ENCODE data around the gene PSMA4. TPM values are rescaled to one million over a fixed set of nuclear protein-coding genes. Genes with fewer than 3 reads are reported as not detected.

PSMA4 gene
- total RNA-seq, 1 experiment from 2014 or later: 294 TPM

DNA sequence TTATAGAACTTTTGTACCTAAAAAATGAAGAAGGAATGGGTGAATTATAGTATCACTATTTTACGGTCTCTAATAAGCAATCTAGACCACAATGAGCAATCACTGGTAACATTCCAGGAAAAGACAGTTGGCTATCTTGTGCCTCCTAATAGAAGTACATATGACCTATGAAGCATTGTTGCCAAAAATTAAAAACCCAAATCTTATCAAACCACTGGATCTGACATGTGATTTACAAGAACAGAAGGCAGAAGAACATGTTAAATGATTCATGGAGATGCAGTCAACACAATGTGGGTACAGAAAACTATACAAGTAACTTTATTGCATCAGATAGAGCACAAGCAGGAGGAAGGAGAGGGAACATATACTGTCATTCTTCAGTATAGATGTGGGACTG is 47.4 kb upstream of the PSMA4 start:
- H3K4me2 ChIP-seq (ENCODE audit: low read length): no peak overlapping the region
- H3K79me2 ChIP-seq (ENCODE audit: insufficient read depth, low read length): no peaks in the 10 kb centered on the region
- DNase-seq (ENCODE audit: low read depth, low spot score) (no peak), ATAC-seq (no peak)
- no peaks in the 10 kb centered on the region for H3K9me2 ChIP-seq (ENCODE audit: insufficient read depth)
- no peak overlapping the region for H3K27ac ChIP-seq (ENCODE audit: low read depth, low read length)
- ChIA-PET POLR2A (no interaction called here), CTCF (no interaction called here), RAD21 (ENCODE audit: low non-redundant PET in 1 of 2, low total read pairs in 2 of 2, uncharacterized antibody in 2 of 2, unreplicated experiment in 2 of 2) (no interaction called here)
- H3K27me3 ChIP-seq (ENCODE audit: insufficient read depth, low read length): no peaks in the 10 kb centered on the region
- H3K4me3 ChIP-seq (replicated peaks in 1 of 2; ENCODE audit: low read depth in 1 of 2, low read length in 2 of 2): no peak overlapping the region
- intact Hi-C loops (cut with micrococcal nuclease): no loop called here
- H3K36me3 ChIP-seq (ENCODE audit: control insufficient read depth in 1 of 2, insufficient read depth in 2 of 2, low read length in 2 of 2): peaks cover 27 to 77% of the 10 kb centered on the region in 2 experiments
- no peaks in the 10 kb centered on the region for H3K9me3 ChIP-seq (ENCODE audit: control insufficient read depth in 1 of 2, insufficient read depth in 1 of 2, low read depth in 1 of 2, low read length in 2 of 2)
- H4K20me1 ChIP-seq (ENCODE audit: insufficient read depth): no peaks in the 10 kb centered on the region
- H3K9ac ChIP-seq (ENCODE audit: low read length): no peak overlapping the region
- H2AFZ ChIP-seq (ENCODE audit: low read depth, low read length, poor library complexity, severe bottlenecking): no peak overlapping the region
- no peak for TF ChIP-seq JUND (IDR thresholded peaks at IDR 0.05)
- no peak for TF ChIP-seq SP1 (IDR thresholded peaks at IDR 0.05; ENCODE audit: low read depth)
- no peak for TF ChIP-seq CEBPB (IDR thresholded peaks at IDR 0.05; ENCODE audit: low read depth)
- TF ChIP-seq ZFX (IDR thresholded peaks at IDR 0.05): no peak
- TF ChIP-seq, protein P1, sequence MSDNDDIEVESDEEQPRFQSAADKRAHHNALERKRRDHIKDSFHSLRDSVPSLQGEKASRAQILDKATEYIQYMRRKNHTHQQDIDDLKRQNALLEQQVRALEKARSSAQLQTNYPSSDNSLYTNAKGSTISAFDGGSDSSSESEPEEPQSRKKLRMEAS (IDR thresholded peaks at IDR 0.05): no peak
- TF ChIP-seq SRF (IDR thresholded peaks at IDR 0.05; ENCODE audit: low read depth): no peak
- no peak for TF ChIP-seq RAD21 (IDR thresholded peaks at IDR 0.05; ENCODE audit: low read depth)
- no peak for TF ChIP-seq TCF7L2 (IDR thresholded peaks at IDR 0.05; ENCODE audit: borderline replicate concordance, extremely low read depth, insufficient read depth, insufficient read length)
- TF ChIP-seq ZNF274 (IDR thresholded peaks at IDR 0.05; ENCODE audit: low read depth, low read length): no peak
- TF ChIP-seq FOSL1 (IDR thresholded peaks at IDR 0.05; ENCODE audit: low read depth): no peak
- TF ChIP-seq ELF1 (IDR thresholded peaks at IDR 0.05; ENCODE audit: borderline replicate concordance, low read depth): no peak
- TF ChIP-seq EZH2phosphoT487 (IDR thresholded peaks at IDR 0.05; ENCODE audit: borderline replicate concordance): no peak
- H3K4me1 ChIP-seq (ENCODE audit: control insufficient read depth in 1 of 2, insufficient read depth in 2 of 2, low read length in 2 of 2): no peaks in the 10 kb centered on the region
- no TSS peak for BruUV-seq (replicated peaks)

DNA sequence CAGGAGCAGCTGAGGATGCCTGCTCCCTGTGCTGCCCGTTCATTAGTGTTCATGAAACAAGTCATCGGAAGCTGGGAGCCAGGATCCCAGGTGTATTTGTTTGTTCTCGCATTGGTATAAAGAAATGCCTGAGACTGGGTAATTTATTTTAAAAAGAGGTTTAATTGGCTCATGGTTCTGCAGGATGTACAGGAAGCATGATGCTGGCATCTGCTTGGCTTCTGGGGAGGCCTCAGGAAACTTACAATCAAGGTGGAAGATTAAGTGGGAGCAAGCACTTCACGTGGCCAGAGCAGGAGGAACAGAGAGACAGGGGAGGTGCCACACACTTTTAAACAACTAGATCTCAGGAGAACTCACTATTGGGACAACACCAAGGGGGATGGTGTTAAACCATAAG is 38.4 kb upstream of the PSMA4 start:
- Histone ChIP-seq H3K9me2 (ENCODE audit: insufficient read depth) (no peaks in the 10 kb centered on the region), H3K9ac (ENCODE audit: low read length) (no peak overlapping the region), H3K4me3 (replicated peaks in 1 of 2; ENCODE audit: low read depth in 1 of 2, low read length in 2 of 2) (no peak overlapping the region), H3K36me3 (ENCODE audit: control insufficient read depth in 1 of 2, insufficient read depth in 2 of 2, low read length in 2 of 2) (peaks cover 25 to 26% of the 10 kb centered on the region in 2 experiments; a peak in 3 of 4 replicates), H2AFZ (ENCODE audit: low read depth, low read length, poor library complexity, severe bottlenecking) (no peak overlapping the region), H3K4me2 (ENCODE audit: low read length) (no peak overlapping the region), H3K4me1 (ENCODE audit: control insufficient read depth in 1 of 2, insufficient read depth in 2 of 2, low read length in 2 of 2) (peaks cover under 1 to 7% of the 10 kb centered on the region in 2 experiments; a peak in 3 of 4 replicates), H3K27me3 (ENCODE audit: insufficient read depth, low read length) (no peaks in the 10 kb centered on the region), H3K9me3 (ENCODE audit: control insufficient read depth in 1 of 2, insufficient read depth in 1 of 2, low read depth in 1 of 2, low read length in 2 of 2) (no peaks in the 10 kb centered on the region), H4K20me1 (ENCODE audit: insufficient read depth) (no peaks in the 10 kb centered on the region), H3K27ac (ENCODE audit: low read depth, low read length) (no peak overlapping the region), H3K79me2 (ENCODE audit: insufficient read depth, low read length) (no peaks in the 10 kb centered on the region)
- RAD21 ChIA-PET (ENCODE audit: low non-redundant PET in 1 of 2, low total read pairs in 2 of 2, uncharacterized antibody in 2 of 2, unreplicated experiment in 2 of 2): no interaction called here
- intact Hi-C loops (cut with micrococcal nuclease): no loop called here
- DNase-seq (ENCODE audit: low read depth, low spot score) (no peak), ATAC-seq (no peak)
- POLR2A ChIA-PET: no interaction called here
- no TSS peak for BruUV-seq (replicated peaks)
- CTCF ChIA-PET: no interaction called here
- TF ChIP-seq CBX3 (IDR thresholded peaks at IDR 0.05; ENCODE audit: low read depth) (no peak), SP1 (IDR thresholded peaks at IDR 0.05; ENCODE audit: low read depth) (no peak), ZNF274 (IDR thresholded peaks at IDR 0.05; ENCODE audit: low read depth, low read length) (no peak), ELF1 (IDR thresholded peaks at IDR 0.05; ENCODE audit: borderline replicate concordance, low read depth) (no peak), EGR1 (IDR thresholded peaks at IDR 0.05; ENCODE audit: low read depth) (no peak), POLR2AphosphoS5 (IDR thresholded peaks at IDR 0.05; ENCODE audit: low read depth, low read length) (no peak), CEBPB (IDR thresholded peaks at IDR 0.05; ENCODE audit: low read depth) (no peak), ZFX (IDR thresholded peaks at IDR 0.05) (no peak), RAD21 (IDR thresholded peaks at IDR 0.05; ENCODE audit: low read depth) (no peak), TCF7L2 (IDR thresholded peaks at IDR 0.05; ENCODE audit: borderline replicate concordance, extremely low read depth, insufficient read depth, insufficient read length) (no peak), SRF (IDR thresholded peaks at IDR 0.05; ENCODE audit: low read depth) (no peak), EZH2 (IDR thresholded peaks at IDR 0.05) (no peak), POLR2A (IDR thresholded peaks at IDR 0.05; ENCODE audit: borderline replicate concordance, extremely low read depth, insufficient read depth, insufficient read length) (no peak), FOSL1 (IDR thresholded peaks at IDR 0.05; ENCODE audit: low read depth) (no peak)
- TF ChIP-seq, protein P2, sequence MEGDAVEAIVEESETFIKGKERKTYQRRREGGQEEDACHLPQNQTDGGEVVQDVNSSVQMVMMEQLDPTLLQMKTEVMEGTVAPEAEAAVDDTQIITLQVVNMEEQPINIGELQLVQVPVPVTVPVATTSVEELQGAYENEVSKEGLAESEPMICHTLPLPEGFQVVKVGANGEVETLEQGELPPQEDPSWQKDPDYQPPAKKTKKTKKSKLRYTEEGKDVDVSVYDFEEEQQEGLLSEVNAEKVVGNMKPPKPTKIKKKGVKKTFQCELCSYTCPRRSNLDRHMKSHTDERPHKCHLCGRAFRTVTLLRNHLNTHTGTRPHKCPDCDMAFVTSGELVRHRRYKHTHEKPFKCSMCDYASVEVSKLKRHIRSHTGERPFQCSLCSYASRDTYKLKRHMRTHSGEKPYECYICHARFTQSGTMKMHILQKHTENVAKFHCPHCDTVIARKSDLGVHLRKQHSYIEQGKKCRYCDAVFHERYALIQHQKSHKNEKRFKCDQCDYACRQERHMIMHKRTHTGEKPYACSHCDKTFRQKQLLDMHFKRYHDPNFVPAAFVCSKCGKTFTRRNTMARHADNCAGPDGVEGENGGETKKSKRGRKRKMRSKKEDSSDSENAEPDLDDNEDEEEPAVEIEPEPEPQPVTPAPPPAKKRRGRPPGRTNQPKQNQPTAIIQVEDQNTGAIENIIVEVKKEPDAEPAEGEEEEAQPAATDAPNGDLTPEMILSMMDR (IDR thresholded peaks at IDR 0.05 in 2 of 3, conservative IDR thresholded peaks at IDR 0.05 in 1 of 3; ENCODE audit: borderline replicate concordance in 1 of 3, insufficient read depth in 1 of 3, low read depth in 2 of 3, low read length in 2 of 3): no peak
- TF ChIP-seq, protein P1 (IDR thresholded peaks at IDR 0.05): no peak
